Large intestine (tissue), 3 donors: ENCODE results near the gene FAM227A. TPM values are rescaled to one million over a fixed set of nuclear protein-coding genes. Genes with fewer than 3 reads are reported as not detected.
"Not testable (repeated sequence)": the region's sequence is repeated elsewhere in the genome, so short reads cannot be mapped to it uniquely, and the experiment has no call there.

ENCODE experiments used
- DNase-seq, 2 donors: peaks; one replicate each; pipeline versions ENCODE4 v3.0.0 to v3.0.0-alpha.2; 2013
- H3K27ac ChIP-seq: one replicate; pipeline ENCODE4 v1.5.1; 2013; ENCODE audit warnings: low read length
- H3K27me3 ChIP-seq: 2 replicates; pipeline ENCODE4 v1.6.1; 2013; ENCODE audit warnings: low read length; ENCODE audit not compliant: control insufficient read depth, insufficient read depth
- H3K36me3 ChIP-seq: 2 replicates; pipeline ENCODE4 v1.6.1; 2013; ENCODE audit warnings: low read length; ENCODE audit not compliant: control insufficient read depth, insufficient read depth
- H3K4me1 ChIP-seq: one replicate; pipeline ENCODE4 v1.6.1; 2013; ENCODE audit warnings: low read length; ENCODE audit not compliant: control insufficient read depth, insufficient read depth
- H3K4me3 ChIP-seq: one replicate; pipeline ENCODE4 v1.5.1; 2013; ENCODE audit warnings: low read length
- H3K9me3 ChIP-seq: one replicate; pipeline ENCODE4 v1.6.1; 2013; ENCODE audit warnings: mild to moderate bottlenecking, low read depth, low read length, moderate library complexity; ENCODE audit not compliant: control insufficient read depth
- WGBS: methylation state at CpG from one replicate; pipeline ENCODE4 v1.1.5; 2013; ENCODE audit warnings: low lambda C conversion rate; ENCODE audit not compliant: insufficient coverage; 5-methylcytosine and 5-hydroxymethylcytosine counted together
- polyA plus RNA-seq: library from polyadenylated mRNA; unstranded; fragments of 120-200 nt; gene quantifications from one replicate; pipeline ENCODE4 v1.2.1, GENCODE V29; 2013

Gene FAM227A
- polyA plus RNA-seq, 1 donor, result 1.4 TPM

DNA sequence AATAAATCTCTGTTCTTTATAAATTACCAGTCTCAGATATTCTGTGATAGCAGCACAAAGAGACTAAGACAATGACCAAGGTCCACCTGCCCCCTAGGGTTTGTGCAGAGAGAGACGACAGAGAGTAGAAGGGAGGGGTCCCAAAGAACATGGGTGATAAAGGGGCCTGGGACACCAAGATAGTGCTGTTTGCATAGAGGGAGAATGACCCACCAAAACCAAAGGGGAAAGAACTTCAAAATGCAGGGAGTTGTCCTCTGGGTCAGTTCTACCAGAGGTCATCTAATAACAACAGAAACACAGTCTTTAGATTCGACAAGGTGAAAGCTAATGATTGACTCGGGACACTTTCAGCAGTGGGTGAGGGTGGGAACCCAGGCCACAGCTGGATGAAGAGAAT, 23.7 kb downstream of the FAM227A start:
- no peak for DNase-seq
- H3K27me3 ChIP-seq, result no peaks in the 10 kb centered on the region
- 17% methylated on average over 1 of the region's 3 CpGs for WGBS
- peaks cover 2% of the 10 kb centered on the region for H3K36me3 ChIP-seq
- H3K4me3 ChIP-seq, result no peak overlapping the region
- no peak overlapping the region for H3K27ac ChIP-seq
- H3K4me1 ChIP-seq, result no peaks in the 10 kb centered on the region
- H3K9me3 ChIP-seq, result no peaks in the 10 kb centered on the region

DNA sequence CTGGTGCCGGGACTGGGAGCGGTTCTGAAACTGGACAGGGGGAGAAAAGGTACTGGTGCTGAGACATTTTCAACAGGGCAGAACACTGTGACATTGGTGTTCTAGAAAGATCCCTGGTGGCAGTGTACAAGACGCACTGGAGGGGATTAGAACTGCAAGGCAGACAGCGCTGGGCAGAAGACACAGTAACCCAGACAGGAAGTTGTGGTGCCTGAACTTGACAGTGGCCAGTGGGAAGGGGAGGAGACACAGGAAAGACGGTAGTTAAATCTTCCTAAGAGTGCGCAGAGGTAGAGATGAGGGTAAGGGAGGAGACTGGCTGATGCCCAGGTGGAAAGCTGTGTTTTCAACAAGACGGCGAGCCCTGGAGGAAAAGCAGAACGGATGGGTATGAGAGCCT, 24.5 kb downstream of the FAM227A start:
- 100% methylated on average over 1 of the region's 9 CpGs for WGBS
- no peaks in the 10 kb centered on the region for H3K4me1 ChIP-seq

DNA sequence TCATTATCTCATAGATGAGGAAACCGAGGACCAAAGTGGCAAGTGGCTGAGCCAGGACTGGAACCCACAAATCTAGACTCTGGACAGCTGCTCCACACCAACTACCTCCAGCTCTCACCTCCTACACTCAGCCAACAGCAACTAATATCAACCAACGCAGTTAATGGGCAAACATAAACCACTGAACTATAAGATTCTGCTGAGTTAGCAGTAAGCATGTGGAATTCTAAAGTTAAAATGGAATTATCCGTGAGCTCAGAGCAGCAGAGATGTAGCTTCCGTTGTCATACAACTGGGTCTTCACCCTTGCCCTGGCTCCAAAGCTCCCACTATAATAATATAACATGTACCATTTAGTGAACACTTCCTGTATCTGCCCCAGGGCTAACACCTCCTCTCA, 27.1 kb downstream of the FAM227A start:
- H3K27ac ChIP-seq, result no peak overlapping the region
- WGBS, result no CpG with 5 or more reads among the region's 4 CpGs
- no peaks in the 10 kb centered on the region for H3K27me3 ChIP-seq
- DNase-seq, result no peak
- no peak overlapping the region for H3K4me3 ChIP-seq
- H3K4me1 ChIP-seq, result no peaks in the 10 kb centered on the region
- no peaks in the 10 kb centered on the region for H3K9me3 ChIP-seq
- H3K36me3 ChIP-seq, result no peaks in the 10 kb centered on the region

More for the DNA sequence above, 24.5 kb downstream of the FAM227A start:
- peaks cover 2% of the 10 kb centered on the region for H3K36me3 ChIP-seq
- H3K9me3 ChIP-seq, result no peaks in the 10 kb centered on the region
- no peak for DNase-seq
- H3K27me3 ChIP-seq, result no peaks in the 10 kb centered on the region
- H3K27ac ChIP-seq, result no peak overlapping the region
- no peak overlapping the region for H3K4me3 ChIP-seq

DNA sequence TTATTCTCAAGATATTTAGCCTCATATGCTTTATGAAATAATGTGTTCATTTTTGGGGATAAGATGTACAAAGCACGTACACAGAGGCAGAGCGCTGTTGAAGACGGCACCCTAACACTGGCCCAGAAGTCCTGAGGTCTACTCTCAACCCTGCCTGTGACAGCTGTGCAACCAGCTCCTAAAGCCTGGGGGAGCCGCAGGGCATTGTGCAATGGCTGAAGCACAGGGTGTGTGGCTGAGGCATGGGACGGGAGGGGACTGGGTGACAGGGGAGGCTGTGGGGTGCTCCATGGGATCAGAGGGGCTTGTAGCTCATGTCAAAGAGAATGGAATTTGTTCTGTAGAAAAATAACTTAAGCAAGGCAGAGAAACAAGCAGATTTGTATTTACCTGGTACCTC, 27.7 kb downstream of the FAM227A start:
- Histone ChIP-seq H3K9me3 (no peaks in the 10 kb centered on the region), H3K36me3 (no peaks in the 10 kb centered on the region), H3K4me1 (no peaks in the 10 kb centered on the region), H3K27me3 (no peaks in the 10 kb centered on the region), H3K27ac (no peak overlapping the region), H3K4me3 (no peak overlapping the region)
- 60% methylated on average over 1 of the region's 5 CpGs for WGBS
- no peak for DNase-seq

DNA sequence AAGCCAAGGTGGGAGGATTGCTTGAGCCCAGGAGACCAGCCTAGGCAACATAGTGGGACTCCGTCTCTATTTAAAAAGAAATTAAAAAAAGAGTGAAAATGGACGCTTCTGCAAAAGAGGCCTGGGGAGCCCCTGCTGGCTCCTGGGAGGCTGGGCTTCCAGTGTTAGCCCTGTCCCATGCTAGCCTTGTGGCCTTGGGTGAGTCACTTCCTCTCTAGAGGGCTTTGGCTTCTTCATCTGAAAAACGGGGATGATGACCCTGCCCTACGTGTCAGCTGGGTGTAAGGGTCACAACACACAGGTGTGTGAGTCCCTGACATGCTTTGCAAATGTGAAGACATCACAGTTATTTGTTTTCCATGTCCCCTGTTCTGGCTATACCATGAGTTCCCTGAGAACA, 32.8 kb downstream of the FAM227A start:
- Histone ChIP-seq H3K27me3 (no peaks in the 10 kb centered on the region), H3K4me3 (no peak overlapping the region), H3K4me1 (no peaks in the 10 kb centered on the region), H3K27ac (no peak overlapping the region), H3K36me3 (peaks cover 2% of the 10 kb centered on the region), H3K9me3 (peaks cover 3% of the 10 kb centered on the region)
- WGBS, result no CpG with 5 or more reads among the region's 4 CpGs
- DNase-seq, result no peak

DNA sequence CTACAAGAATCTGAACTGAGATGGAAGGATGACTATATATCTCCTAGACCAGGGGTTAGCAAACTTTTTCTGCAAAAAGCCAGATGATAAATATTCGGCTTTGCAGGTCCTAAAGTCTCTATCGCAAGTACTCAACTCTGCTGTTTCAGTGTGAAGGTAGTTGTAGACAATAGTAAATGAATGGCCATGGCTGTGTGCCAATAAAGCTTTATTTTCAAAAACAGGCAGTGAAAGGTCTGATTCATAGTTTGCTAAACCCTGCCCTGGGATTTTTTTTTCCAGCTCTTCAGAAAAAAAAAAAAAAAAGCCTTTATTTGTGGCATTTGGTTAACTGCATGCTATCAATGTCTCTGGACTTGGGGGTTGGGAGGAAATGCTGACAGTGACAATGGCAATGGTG, 37.5 kb downstream of the FAM227A start:
- WGBS, result no CpG with 5 or more reads among the region's 2 CpGs
- no peak for DNase-seq
- no peak overlapping the region for H3K27ac ChIP-seq

DNA sequence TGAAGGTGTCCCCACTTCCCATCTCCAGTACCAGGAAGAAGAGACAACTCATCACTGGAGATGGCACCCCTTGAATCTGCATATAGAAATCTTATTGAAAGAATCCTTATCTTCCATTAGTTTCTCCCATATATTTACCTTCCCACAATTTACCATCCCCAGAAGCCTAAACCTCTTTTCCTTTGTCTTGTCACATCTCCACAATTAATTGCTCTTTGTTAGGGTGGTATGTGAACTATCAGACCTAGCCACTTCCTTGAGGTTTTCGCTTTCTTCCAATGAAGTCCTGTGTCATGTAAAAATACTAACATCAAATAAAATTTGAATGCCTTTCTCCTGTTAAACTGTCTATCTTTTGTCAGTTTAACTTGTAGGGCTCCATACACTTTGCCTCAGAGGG, 37.9 kb downstream of the FAM227A start:
- H3K36me3 ChIP-seq, result peaks cover 2% of the 10 kb centered on the region
- WGBS, result no CpG with 5 or more reads among the region's 1 CpG
- H3K27ac ChIP-seq, result no peak overlapping the region
- H3K9me3 ChIP-seq, result peaks cover 6% of the 10 kb centered on the region
- no peak overlapping the region for H3K4me3 ChIP-seq
- DNase-seq, result no peak
- no peaks in the 10 kb centered on the region for H3K4me1 ChIP-seq
- H3K27me3 ChIP-seq, result no peaks in the 10 kb centered on the region

More for the DNA sequence above, 37.5 kb downstream of the FAM227A start:
- no peaks in the 10 kb centered on the region for H3K4me1 ChIP-seq
- H3K36me3 ChIP-seq, result peaks cover 2% of the 10 kb centered on the region
- no peaks in the 10 kb centered on the region for H3K27me3 ChIP-seq
- peaks cover 6% of the 10 kb centered on the region for H3K9me3 ChIP-seq
- H3K4me3 ChIP-seq, result no peak overlapping the region

DNA sequence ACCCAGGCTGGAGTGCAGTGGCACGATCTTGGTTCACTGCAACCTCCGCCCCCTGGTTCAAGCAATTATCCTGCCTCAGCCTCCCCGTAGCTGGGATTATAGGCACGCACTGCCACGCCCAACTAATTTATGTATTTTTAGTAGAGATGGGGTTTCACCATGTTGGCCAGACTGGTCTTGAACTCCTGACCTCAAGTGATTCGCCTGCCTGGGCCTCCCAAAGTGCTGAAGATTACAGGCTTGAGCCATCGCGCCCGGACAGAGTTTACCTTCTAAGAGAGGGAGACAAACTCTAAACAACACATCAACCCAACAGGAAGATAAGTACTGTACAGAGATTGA, 41.2 kb downstream of the FAM227A start:
- not testable (repeated sequence) for DNase-seq, H3K4me3 ChIP-seq, H3K27ac ChIP-seq, H3K4me1 ChIP-seq, H3K9me3 ChIP-seq, H3K27me3 ChIP-seq, H3K36me3 ChIP-seq
- no CpG with 5 or more reads among the region's 9 CpGs for WGBS

DNA sequence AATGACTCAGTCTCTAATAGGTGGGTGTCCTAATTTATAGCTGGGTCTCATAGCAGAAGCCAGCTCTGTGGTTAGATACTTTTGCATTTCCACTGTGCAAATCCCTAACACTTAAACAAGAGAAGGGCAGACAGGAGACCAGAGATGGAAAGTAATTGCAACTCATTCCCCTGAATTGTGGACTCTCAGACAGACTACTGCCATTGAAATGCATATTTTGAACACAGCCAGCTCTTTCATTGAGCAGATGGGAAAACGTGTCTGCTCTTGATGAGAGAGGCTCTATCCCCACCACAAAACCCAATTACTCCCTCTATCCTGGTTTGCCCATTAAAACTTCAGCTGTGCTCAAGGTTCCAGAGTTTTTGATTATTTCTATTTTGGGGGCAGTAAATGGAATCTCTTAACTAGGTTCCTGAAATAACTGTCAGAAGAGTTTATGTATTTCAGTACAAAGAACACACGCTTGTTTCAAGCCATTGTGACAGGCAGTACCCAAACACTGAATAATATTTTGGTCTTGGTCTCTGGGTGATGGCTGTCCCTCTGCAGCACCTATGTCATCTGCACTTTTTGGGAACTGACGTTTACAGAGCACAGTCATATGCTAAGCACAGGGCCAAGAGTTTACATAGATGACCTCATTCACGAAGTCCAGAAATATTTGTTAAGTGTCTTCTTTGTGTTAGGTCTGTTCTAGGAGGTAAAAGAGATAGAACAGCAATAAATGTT, 41.7 kb downstream of the FAM227A start:
- H3K27ac ChIP-seq, result no peak overlapping the region
- no CpG with 5 or more reads among the region's 4 CpGs for WGBS
- DNase-seq, result no peak

DNA sequence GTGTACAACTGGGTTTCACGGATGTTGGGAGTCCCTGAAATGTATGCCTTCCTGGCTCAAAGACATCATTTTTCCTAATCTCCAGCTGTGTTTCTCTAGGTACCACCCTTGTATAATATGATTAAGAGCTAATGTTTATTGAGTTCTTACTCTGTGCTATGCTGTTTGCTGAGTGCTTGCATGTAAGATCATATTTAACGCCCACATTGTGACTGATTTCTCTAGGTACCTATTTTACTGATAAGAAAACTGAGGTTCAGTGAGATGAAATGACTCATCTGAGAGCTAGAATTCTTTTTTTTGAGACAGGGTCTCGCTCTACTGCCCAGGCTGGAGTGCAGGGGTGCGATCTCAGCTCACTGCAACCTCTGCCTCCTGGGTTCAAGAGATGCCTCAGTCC, 42.6 kb downstream of the FAM227A start:
- no CpG with 5 or more reads among the region's 4 CpGs for WGBS
- Histone ChIP-seq H3K27ac (no peak overlapping the region), H3K27me3 (no peaks in the 10 kb centered on the region), H3K9me3 (peaks cover 3% of the 10 kb centered on the region), H3K4me1 (no peaks in the 10 kb centered on the region), H3K36me3 (no peaks in the 10 kb centered on the region), H3K4me3 (no peak overlapping the region)
- DNase-seq, result no peak

More for the DNA sequence above, 41.7 kb downstream of the FAM227A start:
- peaks cover 2% of the 10 kb centered on the region for H3K36me3 ChIP-seq
- peaks cover 6% of the 10 kb centered on the region for H3K9me3 ChIP-seq
- no peaks in the 10 kb centered on the region for H3K27me3 ChIP-seq
- no peaks in the 10 kb centered on the region for H3K4me1 ChIP-seq
- no peak overlapping the region for H3K4me3 ChIP-seq
